HG03159 (cell line): ENCODE measurements around the gene MADCAM1.
A peak's percentile ranks its signal among the peaks of the same experiment; 100 is the strongest.

ENCODE experiments used
- ATAC-seq: cut with Tn5 transposase; IDR thresholded peaks from one replicate; pipeline ENCODE4 v1.9.1; 2021; ENCODE audit warnings: mild to moderate bottlenecking, moderate library complexity; ENCODE audit not compliant: unreplicated experiment

The MADCAM1 gene

DNA sequence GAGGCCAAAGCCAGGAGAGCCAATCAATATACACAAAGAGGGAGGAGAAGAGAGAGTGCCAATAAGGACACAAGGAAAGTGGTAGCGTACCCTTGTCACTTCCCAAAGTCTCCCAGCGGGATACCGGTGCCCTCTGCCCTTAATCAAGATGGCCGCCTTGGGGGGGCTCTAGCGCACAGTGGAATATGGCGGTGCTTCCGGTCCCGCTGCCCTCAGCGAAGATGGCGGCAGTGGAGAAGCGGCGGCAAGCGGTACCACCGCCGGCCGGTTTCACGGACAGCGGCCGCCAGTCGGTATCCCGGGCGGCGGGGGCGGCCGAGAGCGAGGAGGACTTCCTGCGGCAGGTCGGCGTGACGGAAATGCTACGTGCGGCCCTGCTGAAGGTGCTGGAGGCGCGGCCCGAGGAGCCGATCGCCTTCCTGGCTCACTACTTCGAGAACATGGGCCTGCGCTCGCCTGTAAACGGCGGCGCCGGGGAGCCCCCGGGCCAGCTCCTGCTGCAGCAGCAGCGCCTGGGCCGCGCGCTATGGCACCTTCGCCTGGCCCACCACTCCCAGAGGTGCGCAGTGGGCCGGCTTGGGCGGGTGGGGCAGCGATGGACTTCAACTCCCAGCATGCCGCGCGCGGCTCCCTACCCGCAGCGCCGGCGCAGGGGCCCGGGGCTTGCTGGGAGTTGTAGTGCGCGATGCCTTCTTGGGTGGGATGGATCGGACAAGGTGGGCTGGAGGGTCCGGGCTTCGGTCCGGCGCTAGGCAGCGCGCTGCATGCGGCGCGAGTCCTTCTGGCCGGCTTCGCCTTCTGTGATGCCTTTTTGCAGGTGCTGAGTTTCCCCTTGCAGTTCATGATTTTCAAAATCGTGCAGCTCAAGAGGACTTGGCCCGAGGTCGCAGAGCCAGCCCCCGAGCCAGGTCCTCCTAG, 11.3 kb downstream of the MADCAM1 start, which contains the start of gene TPGS1:
TSS of gene TPGS1 (plus strand) at position 212 of the 918 bp plus-strand sequence. CDS start at position 222, 10 bp downstream.
- peak; percentile 53 for ATAC-seq

DNA sequence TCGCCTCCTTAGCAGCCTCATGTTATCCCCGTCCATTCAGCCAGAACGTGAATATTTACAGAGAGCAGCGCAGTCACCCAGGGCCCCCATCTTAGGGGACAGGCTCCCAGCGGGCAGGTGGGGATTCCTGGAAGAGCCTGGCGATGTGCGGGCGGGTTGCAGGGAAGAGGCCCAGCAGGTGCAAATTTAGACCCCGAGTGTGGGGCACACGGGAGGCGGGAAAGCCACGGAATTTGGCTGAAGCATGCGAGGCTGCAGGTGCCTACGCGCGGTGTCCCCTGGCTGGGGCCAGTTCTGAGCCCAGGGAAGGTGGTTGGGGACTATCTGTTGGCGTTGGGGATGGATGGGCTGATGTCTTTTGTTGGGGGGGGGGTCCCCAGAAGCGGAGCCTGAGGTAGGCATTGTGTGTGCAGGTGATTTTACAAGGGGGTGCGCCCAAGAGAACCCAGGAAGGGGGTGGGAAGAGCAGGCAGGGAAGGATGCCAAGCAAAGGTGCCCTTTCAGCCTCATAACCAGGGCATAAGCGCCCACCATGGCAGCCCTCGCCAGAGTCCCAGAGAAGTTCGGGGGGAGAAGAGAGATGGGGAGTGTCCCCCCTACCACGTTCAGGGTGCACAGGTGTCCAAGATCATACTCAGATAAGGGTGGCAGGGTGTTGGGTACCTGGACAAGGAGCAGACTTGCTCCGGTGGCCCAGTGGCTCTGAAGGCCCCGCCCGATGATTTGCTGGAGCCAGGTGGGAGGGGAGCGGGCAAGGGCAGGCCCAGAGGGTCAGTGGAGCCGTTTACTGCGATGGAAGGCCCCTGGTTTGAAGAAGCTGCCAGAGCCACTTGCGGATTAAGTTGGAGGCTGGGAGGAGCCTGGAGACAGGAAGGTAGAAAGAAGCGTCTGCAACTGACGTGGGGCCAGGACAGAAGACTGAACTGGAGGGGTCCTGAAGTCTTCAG, 12.2 kb downstream of the MADCAM1 start:
- no peak for ATAC-seq

DNA sequence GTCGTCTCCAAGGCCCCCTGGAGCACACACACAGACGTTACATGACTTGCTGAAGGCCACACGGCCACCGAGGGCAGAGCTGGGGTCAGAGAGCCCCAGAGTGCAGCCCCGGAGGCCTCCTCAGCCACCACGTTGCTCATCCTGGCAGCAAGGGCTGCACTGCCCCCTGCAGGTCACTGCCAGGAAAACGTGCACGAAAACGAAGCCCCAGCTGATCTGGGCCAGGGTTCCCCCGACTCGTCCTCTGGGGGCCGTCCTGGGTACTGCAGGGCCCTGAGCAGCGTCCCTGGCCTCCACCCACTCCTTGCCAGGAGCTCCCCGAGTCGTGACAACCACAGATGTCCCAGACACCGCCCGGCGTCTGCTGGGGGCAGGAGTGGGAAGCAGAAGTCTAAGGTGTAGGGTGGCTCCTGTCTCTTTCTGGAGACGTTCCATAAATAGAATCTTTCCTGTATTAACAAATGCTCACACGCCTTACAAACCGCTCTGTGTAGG, 14.4 kb downstream of the MADCAM1 start:
- ATAC-seq, result no peak

DNA sequence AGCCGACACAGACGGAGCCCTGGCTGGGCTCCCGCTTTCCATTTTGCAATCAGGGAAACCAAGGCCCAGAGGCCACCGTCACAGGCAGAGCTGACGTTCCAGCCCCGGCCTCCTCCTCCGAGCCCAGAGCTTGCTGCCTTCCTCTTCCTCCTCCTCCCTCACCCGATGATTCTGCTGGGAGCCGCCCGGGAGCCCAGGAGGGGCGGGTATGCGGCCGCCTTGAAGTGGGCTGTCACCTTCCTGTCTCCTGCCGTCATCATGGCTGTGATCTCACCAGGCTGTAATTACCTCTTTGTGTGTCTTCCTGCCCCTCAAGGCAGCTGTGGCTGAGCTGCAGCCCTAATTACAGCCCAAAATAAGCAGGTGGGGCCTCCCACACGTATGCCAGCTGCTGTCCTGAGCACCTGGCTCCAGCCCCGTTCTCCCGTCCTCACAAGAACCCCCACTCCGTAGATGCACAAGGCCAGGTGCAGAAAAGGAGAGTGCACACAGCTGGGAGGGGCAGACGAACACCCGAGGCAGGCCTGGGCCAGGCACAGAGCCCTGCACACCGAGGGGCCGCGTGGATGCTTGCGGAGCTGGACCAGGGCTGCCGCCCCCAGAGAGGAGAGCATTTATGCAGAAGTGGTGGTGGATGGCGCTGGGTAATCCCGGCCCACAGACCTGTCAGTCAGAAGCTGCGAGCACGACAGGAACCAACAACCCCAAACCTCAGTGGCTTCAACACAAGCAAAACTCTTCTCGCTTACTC, 15.0 kb downstream of the MADCAM1 start:
- ATAC-seq, result no peak

DNA sequence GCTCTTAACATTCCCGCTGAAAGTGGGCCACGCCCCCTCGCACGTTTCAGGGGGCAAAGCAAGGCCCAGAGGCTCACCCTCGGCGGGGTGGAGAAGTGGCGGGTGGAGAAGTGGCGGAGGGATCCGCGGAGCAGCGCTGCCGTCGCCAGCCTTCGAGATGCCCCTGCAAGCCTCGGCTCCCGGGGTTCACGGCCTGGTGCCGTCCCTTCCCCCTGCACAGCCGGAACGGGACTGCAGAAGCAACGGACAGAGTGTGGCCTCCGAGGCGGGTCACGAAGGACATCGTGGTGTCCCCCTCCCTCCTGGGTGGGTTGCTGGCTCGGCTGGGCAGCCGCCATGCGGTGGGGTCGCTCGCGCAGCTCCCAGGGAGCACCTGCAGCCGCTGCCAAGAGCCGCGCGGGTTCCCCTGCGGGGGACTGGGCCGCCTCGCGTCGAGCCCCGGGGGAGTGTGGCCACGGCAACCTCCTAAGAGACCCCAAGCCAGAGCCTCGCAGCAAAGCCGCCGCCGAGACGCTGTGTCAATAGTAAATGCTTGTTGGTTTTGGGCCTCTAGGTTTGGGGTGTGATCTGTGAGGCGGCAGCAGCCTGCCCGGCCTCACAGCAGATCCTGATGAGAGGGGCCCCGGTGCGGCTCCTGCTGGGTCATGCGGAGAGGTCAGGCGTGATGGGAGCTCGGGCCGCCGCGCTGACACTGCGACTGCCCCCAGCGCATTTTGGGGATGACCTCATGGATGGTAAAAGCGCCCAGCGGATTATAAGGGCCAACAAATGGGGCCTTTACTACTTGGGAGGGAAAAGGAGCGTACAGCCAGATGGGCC, 16.5 kb downstream of the MADCAM1 start:
- no peak for ATAC-seq

DNA sequence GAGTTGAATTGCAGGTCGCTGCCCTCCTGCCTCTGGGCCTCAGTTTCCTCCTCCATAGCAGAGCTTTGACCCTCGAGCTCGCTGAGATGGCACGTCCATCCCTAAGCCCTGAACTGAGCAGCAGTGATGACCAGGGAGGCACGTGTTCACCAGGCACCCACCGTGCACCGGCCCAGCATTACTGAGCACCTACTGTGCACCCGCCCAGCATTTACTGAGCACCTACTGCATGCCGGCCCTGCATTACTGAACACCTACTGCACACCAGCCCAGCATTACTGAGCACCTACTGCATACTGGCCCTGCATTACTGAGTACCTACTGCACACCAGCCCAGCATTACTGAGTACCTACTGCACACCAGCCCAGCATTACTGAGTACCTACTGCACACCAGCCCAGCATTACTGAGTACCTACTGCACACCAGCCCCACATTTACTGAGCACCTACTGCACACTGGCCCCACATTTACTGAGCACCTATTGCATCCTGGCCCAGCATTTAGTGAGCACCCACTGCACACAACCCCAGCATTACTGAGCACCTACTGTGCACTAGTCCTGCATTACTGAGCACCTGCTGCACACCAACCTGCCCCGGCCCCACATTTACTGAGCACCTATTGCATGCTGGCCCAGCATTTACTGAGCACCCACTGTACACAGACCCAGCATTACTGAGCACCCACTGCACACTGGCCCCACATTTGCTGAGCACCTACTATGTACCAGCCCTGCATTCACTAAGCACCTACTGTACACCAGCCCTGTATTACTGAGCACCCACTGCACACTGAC, 17.3 kb downstream of the MADCAM1 start:
- ATAC-seq, result no peak

DNA sequence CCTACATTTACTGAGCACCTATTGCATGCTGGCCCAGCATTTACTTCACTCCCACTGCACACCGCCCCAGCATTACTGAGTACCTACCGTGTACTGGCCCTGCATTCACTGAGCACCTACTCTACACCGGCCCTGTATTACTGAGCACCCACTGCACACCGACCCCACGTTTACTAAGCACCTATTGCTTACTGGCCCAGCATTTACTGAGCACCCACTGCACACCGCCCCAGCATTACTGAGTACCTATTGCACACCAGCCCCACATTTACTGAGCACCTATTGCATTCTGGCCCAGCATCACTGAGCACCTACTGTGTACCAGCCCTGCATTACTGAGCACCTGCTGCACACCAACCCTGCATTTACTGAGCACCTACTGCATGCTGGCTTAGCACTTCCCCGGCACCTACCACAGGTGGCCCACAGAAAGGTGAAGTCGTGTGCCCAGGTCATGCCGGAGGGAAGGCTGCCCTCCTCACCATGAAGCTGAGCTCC, 17.9 kb downstream of the MADCAM1 start:
- ATAC-seq, result no peak

DNA sequence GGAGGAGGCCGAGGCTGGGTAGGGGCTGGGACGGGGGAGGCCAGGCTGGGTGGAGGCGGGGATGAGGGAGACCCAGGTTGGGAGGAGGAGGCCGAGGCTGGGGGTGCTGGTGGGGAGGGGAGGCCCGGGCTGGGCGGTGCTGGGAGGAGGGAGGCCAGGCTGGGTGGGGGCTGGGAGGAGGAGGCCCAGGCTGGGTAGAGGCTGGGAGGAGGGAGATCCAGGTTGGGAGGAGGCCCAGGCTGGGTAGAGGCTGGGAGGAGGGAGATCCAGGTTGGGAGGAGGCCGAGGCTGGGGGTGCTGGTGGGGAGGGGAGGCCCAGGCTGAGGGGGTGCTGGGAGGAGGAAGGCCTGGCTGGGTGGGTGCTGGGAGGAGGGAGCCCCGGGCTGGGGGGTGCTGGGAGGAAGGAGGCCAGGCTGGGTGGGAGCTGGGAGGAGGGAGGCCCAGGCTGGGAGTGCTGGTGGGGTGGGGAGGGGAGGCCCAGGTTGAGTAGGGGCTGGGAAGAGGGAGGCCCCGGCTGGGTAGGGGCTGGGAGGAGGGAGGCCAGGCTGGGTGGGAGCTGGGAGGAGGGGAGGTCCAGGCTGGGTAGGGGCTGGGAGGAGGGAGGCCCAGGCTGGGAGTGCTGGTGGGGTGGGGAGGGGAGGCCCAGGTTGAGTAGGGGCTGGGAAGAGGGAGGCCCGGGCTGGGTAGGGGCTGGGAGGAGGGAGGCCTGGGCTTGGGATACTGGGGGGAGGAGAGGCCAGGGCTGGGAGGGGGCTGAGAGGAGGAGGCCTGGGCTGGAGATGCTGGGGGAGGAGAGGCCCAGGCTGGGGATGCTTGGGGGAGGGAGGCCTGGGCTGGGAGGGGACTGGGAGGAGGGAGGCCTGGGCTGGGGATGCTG, 21.7 kb downstream of the MADCAM1 start:
- ATAC-seq, result no peak

DNA sequence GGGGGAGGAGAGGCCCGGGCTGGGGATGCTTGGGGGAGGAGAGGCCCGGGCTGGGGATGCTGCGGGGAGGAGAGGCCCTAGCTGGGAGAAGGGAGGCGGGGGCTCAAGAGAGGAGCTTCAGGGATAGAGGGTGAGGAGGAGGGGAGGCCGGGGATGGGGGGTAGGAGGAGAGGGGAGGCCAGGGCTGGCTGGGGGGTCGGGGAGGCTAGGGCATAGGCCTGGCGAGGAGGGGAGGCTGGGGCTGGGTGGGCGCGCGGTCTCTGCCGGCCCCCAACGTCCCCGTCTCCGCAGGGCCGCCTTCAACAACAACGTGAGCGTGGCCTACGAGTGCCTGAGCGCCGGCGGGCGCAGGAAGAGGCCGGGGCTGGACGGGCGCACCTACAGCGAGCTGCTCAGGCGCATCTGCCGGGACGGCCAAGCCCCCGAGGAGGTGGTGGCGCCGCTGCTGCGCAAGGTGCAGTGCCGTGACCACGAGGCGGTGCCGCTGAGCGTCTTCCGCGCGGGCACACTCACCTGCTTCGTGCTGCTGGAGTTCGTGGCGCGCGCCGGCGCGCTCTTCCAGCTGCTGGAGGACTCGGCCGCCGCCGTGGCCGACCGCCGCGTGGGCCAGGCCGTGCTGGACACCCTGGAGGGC, 22.4 kb downstream of the MADCAM1 start:
- ATAC-seq, result no peak

DNA sequence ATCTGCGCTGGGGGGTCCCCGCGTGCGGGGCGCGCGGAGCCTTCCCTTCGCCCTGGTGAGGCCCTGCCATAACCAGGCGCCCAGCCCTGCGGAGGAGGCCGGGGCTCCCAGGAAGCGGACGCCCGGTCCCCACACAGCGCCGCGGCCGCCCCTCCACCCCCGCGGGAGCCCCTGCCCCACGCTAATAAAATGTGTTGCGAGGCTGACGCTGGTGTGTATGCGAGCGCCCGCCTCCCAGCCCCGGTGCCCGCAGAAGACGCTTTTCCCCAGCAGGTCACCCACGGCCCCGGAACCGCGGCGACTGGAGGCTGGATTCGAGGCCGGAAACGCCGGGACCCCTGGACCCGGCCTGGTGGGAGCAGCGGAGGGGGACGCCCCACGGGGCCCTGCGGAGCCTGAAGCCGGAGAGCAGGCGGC, 23.2 kb downstream of the MADCAM1 start:
- ATAC-seq, result no peak

DNA sequence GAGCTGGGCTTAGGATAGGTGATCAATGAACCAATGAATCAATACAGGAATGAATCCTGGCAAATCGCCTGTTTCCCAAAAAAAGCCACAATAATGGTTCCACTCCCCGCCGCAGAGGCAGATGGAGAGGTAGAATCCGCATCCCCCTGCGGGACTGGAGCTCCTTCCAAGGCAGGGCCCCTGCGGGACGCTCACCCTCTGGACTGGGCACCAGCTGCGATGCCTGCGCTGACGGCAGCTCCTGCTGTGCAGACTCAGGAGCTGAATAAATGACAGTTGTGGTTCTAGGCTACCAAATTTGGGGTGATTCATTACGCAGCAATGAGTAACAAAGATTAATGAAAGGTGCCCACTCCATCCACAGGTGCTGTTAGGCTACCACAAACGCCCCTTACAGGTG, 26.4 kb downstream of the MADCAM1 start:
- no peak for ATAC-seq

DNA sequence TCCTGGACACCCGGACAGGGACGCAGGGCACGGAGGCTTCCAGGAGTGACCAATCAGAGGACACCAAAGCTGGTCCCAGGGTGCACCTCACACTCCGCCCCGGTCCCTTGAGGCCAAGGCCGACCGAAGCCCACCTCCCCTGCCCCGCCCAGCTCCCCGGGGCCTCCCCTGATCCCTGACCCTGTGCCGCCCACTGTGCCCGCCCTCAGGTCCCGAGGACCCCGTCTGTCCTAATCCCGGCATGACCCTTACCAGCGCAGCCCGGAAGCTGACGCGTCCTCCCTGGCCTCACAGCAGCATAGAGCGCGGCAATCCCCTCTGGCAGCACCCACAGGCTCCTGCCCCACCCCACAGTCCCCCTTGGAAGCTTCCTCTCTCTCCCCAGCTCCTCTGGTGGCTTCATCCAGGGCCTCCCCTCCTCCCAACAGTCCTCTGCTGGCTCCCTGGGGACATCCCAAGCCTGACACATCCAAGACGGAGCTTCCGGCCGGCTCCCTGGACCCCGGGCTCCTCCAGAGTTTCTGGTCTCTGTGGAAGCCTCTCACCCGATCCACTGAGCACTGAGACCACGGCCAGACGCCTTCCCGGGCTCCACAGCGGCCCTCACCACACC, 27.9 kb downstream of the MADCAM1 start:
- no peak for ATAC-seq

DNA sequence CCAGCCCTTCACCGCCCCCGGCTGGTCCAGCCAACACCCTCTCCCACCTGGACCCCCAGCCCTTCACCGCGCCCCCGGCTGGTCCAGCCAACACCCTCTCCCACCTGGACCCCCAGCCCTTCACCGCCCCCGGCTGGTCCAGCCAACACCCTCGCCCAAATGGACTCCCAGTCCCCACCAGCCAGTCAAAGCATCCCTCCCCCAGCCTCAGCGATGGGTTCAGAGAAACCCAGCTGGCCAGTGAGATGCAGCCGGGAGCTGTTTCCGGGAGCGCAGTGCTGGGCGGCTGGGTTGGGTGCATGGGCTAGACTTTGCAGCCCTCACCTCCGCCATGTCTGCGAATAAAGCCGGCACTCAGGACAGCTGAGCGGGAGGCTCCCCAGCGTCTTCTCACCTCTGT, 28.7 kb downstream of the MADCAM1 start:
- ATAC-seq, result no peak

DNA sequence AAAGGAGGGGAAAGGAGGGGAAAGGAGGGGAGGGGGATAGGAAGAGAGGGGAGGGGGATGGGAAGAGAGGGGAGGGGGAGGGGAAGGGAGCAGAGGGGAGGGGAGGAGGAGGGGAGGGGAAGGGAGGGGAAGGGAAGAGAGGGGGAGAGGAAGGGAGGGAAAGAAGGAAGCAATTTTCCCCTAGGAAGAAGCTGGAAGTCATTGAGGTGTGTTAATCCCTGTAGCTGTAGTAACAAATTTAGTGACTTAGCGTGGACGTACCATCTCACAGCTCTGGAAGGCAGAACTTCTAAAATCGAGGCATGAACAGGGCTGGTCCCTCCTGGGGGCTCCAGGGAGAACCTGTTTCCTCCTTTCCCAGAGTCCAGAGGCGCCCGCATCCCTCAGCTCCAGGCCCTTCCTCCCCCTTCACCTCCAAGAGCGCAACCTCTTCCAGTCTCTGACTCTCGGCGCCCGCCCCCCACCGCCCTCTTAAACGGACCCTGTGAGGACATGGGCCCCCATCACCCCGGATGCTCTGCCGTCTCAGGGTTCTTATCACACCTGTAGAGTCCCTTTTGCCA, 29.7 kb downstream of the MADCAM1 start:
- no peak for ATAC-seq

DNA sequence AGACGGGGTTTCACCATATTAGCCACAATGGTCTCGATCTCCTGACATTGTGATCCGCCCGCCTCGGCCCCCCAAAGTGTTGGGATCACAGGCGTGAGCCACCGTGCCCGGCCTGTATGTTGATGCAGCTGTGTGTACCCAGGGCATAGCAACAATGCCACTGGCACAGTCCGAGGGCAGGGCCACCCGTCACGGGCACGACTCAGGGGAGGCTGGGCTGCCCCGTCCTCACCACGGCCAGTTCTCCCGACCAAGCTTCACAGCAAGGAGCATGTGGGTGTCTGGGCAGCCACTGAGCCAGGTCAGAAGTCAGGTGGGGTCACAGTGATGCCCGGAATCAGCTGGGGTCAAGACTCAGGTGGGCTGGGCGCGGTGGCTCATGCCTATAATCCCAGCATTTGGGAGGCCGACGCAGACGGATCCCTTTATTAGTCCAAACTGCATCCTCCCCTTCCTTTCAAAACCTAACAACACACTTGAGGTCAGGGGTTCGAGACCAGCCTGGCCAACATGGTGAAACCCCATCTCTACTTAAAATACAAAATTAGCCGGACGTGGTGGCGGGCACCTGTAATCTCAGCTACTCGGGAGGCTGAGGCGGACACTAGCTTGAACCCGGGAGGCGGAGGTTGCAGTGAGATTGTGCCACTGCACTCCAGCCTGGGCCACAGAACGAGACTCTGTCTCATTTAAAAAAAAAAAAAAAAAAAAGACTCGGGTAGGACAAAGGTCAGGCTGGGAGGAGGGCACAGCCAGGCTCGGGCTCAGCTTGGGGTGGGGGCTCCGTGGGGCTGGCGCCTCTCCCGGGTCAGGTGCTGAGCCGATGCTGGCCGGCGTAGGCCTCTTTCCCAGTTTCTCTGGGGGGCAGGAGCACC, 34.1 kb downstream of the MADCAM1 start:
- no peak for ATAC-seq
